Lung microvascular endothelial cell (primary cell): ENCODE results near the gene FHAD1. TPM values are rescaled to one million over a fixed set of nuclear protein-coding genes. Genes with fewer than 3 reads are reported as not detected.
A peak's percentile ranks its signal among the peaks of the same experiment; 100 is the strongest.

ENCODE experiments used
- DNase-seq, 2 donors: peaks; one replicate each; pipeline versions ENCODE4 v3.0.0 to v3.0.0-alpha.2; 2010; ENCODE audit warnings: low read depth in 2 of 2
- total RNA-seq: library from RNA; depleted of rRNA; stranded (reverse); fragments of >200 nt; gene quantifications from 2 replicates; pipeline ENCODE4 v1.2.1, GENCODE V29; 2014

FHAD1 gene
- total RNA-seq, 1 donor from 2014 or later: not detected

DNA sequence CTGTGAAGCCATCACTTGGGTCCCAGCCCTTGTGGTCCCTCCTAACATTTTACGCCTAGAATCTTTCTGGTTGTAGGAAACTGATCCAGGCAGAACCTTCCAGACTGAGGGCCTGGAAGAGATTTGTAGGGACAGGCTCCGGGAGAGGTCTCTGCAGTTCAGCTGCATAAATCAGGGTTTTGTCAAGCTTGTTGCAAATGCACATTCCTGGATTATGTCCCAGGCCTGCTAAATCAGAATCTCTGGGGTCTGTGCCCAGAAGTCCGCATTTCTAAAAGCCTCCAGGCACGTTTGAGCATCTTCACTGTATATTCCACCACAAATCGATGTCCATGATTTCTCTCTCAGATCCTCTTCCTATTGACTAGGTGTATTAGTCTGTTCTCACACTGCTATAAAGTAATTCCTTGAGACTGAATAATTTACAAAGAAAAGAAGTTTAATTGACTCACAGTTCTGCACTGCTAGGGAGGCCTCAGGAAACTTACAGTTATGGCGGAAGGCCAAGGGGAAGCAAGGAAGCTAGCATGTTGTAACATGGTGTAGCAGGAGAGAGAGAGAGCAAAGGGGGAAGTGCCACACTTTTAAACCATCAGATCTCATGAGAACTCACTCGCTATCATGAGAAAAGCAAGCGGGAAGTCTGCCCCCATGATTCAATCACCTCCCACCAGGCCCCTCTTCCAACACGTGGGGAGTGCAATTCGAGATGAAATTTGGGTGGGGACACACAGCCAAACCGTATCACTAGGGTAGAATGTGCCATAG lies 1.2 kb upstream of the FHAD1 start:
- DNase-seq: peak in 1 of 2 donors; percentile 33

GRCh38 chr1:15248216-15248615 lies 1.2 kb downstream of the FHAD1 start:
- DNase-seq: no peak

DNA sequence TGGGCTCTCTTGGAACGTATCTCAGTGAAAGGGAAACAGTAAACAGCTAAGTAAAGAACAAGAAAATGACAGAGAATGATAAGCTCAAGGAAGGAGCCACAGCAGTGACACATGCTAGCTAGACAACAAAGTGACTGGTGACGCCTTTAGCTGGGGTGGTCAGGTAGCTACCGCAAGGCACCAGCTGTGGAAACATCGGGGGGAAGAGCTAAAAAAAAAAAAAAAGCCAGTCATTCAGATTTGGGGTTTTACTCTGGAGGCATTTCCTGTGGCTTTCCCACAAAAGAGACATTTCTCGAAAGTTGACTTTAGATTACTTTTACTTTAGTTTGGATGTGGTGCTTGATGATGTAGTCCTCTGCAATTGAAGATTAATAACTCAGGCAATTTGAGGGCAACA lies 2.1 kb downstream of the FHAD1 start:
- DNase-seq: no peak

GRCh38 chr1:15251857-15252835 lies 5.1 kb downstream of the FHAD1 start:
- DNase-seq: peak in 1 of 2 donors; percentile 51

- no peak for DNase-seq
These were observed 7.5 kb downstream of the FHAD1 start for GRCh38 chr1:15254559-15254958.

- DNase-seq: no peak
These were observed 8.6 kb downstream of the FHAD1 start for GRCh38 chr1:15255582-15256149.

- no peak for DNase-seq
These were observed 9.6 kb downstream of the FHAD1 start for GRCh38 chr1:15256584-15256983.

DNA sequence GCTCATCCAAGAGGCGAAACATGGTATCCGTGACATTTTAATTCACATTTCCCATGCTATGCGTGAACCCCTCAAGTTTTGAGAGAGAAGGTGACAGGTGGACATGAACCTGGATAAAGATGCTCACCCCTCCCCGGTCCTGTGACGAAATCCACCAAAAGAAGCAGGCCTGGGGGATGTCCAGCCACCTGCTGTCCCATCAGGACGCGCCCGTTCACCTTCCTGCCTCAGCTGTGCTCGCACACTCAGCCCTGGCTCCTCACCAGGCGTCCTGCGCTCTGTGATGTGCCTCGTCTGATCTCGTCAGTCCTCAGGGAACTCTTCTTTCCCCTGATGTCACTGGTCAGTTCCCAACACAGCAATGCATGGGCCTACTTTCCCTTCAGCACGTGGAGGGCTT lies 10.3 kb downstream of the FHAD1 start:
- DNase-seq: no peak

DNA sequence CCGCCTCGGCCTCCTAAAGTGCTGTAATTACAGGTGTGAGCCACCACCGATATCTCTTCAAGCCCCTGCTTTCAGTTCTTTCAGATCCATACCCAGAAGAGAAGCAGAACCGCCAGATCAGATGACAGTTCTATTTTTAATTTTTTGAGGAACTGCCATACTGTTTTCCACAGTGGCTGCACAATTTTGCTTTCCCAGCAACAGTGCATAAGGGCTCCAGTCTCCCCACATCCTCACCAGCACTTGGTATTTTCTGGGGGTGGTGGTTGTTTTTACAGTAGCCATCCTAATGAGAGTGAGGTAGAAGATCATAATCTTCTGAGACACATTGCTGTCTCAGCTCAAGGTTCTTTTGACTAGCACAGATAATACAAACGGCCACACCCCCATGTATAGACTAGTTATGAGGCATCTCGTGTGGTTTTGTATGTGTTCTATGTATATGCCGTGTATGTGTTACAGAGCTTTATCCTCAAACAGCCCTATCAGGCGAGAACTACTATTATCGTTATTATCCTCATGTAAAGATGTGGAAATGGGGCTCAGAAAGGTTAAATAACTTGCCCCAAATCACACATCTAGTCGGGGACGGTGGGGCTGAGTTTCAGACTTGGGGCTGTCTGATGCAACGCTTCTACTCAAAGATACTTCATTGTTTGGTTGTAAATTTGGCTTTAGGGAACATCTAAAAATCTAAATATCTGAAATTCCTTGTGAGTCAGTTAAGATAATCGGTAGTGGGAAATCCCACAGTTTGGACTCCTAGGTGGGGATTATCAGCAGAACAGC lies 12.0 kb downstream of the FHAD1 start:
- DNase-seq: peak in 1 of 2 donors; percentile 15

DNA sequence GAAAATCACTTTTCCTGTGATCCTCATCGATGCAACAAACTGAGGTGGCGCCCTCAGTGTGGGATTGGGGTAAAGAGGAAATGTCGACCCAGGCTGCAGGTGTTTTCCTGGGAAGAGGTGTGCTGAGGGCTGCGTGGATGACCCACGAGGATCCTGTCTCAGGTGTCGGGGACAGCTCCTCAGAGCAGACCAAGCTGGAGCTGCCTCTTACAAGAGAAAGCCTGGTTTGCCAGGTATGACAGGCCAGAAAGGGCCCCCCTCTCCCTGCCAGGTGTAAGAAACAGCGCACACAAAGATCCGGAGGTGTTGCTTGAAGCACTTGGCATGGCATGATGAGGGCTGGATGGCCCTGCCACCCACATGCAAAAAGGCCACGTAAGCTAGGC lies 12.6 kb downstream of the FHAD1 start:
- no peak for DNase-seq

DNA sequence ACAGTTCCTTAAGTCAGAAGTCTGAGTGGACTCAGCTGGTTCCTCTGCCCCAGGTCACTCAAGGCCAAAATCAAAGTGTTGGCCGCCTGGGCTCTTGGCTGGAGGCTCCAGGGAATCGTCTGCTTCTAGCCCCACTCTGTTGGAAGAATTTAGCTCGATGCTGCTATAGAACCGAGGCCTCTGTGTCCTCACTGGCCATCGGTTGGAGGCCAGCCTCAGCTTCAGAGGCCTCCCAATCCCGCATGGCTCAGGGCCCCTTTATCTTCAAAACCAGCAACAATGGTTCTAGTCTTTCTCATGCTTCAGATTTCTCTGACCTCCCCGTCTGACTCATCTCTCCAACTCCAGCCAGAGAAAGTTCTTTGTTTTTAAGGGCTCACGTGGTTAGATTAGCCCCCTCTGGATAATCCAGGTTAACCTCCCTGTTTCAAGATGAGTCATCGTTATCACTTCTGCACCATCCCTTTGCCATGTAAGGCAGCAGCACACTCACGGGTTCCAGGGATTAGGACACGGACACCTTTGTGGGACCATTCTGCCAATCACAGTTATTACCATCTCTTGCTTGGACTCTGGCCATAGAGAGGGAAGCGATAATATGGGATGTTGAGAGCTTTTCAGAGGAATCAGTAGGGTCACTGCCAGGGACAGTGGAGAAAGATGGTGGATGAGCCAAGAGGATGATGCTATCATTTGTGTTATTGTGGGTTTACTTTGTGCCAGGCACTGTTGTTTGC lies 13.6 kb downstream of the FHAD1 start:
- peak; percentile 78 to 81 for DNase-seq

GRCh38 chr1:15261155-15262002 lies 14.4 kb downstream of the FHAD1 start:
- peak; percentile 78 to 87 for DNase-seq

- DNase-seq: no peak
These were observed 15.0 kb downstream of the FHAD1 start for GRCh38 chr1:15262003-15262377.

DNA sequence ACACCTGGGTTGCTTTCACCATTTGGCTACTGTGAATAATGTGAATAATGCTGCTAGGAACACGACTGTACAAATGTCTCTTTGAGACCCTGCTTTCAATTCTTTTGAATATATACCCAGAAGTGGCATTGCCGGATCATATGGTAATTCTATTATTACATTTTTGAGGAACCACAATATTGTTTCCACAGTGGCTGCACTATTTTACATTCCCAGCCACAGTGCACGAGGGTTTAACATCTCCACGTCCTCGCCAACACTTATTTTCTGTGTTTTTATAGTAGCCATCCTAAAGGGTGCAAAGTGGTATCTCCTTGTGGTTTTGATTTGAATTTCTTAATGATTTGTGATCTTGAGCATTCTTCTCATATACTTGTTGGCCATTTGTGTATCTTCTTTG lies 15.7 kb downstream of the FHAD1 start:
- DNase-seq: no peak

DNA sequence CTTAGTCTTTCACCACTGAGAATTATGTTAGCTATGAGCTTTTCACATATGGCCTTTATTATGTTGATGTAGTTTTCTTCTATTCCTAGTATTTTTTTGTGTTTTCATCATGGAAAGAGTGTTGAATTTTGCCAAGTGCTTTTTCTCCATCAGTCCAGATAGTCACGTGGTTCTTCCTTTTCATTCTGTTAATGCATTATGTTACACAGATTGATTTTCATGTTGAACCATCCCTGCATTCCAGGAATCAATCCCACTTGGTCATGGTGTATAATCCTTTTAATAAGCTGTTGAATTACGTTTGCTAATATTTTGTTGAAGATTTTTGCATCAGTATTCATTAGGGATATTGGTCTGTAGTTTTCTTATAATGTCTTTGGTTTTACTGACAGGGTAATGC lies 17.7 kb downstream of the FHAD1 start:
- DNase-seq: no peak

GRCh38 chr1:15271196-15271595 lies 24.2 kb downstream of the FHAD1 start:
- DNase-seq: no peak

DNA sequence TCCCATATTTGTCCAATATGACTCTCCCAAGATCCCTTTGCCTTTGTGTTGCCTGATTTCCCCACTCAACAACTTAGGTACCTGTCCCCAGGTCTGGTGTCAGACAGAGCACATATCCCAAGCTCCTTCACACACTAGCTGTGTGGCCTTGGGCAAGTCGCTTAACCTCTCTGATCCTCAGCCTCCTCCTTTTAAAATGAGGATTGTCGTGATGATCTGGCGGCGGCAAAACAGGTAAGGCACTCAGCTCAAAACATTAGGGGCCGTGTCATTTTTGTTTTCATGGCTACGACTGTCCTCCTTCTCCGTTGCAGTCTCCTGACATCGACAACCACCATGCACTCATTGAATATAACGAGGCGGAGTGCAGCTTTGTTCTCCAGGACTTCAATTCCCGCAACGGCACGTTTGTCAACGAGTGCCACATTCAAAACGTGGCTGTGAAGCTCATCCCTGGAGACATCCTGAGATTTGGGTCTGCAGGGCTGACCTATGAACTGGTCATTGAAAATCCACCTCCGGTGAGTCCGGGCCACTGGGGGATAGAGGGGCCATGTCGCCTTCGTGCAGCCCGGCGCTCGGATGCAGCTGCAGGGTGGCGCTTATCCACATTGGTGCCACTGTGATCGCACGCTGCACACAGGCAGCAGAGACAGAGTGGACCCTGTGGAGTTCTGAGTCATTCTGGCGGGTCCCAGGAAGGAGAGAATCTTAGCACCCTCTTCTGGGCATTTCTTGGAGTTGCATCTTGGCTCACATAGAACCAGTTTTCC lies 25.2 kb downstream of the FHAD1 start:
- DNase-seq: peak; percentile 73 to 82

DNA sequence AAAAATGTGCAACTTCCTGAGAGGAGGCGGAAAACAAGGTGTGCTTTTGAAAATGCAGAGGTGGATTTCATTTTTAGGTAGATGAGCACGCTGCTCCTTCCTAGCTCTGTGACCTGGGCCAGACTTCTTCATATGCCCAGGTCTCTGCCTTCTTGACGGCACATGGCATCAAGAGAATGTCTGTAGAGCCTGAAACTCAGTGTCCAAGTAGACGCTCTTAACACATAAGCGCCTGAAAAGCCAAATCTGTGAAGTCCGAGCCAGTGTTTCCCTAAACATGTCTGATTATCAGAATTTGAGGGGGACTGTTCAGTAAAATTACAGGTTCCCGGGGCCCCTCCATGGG lies 25.7 kb downstream of the FHAD1 start:
- DNase-seq: no peak

- no peak for DNase-seq
These were observed 26.3 kb downstream of the FHAD1 start for GRCh38 chr1:15273274-15273673.
